Measurements from ENCODE around the gene WNT2B.
"Not testable (repeated sequence)": the region's sequence is repeated elsewhere in the genome, so short reads cannot be mapped to it uniquely, and the experiment has no call there.

The WNT2B gene

DNA sequence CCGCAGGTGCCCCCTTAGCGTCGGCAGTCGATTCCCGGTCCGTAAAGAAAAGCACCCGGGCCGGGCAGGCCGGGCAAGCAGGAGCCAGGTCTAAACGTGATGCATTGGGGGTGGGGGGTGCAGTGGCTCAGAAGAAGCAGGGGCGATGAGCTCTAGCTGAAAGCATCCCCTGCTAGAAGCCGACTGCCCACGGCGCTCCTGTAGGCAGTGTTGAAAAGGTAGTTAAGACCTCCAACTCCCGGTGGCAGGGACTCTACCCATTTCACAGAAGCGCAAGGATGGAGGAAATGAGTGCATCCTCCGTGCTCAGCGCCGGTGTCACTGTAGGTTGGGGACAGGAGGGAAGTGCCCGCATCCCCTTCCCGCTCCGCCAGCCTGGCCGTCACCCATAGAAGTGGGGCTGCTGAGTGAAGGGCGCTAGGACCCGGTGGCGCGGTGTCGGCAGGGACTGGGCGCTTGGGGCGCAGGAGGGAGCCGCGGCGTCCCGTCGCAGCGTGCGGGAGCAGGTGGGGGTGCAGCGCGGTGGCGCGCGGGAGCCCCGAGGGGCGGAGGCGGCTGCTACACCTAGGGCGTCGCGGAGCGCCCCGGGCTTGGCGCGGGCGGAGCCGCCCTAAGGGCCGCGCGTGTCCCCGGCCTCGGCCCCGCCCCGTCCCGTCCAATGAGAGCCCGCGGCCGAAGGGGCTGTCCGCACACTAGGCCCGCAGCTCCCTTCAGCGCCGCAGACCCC is at the start of gene WNT2B:
WNT2B (plus strand) TSS at position 688 of the 727 bp plus-strand sequence. CDS start 298 bp downstream, outside the sequence.
- no peak for DNase-seq (ENCODE audit: low read depth)

DNA sequence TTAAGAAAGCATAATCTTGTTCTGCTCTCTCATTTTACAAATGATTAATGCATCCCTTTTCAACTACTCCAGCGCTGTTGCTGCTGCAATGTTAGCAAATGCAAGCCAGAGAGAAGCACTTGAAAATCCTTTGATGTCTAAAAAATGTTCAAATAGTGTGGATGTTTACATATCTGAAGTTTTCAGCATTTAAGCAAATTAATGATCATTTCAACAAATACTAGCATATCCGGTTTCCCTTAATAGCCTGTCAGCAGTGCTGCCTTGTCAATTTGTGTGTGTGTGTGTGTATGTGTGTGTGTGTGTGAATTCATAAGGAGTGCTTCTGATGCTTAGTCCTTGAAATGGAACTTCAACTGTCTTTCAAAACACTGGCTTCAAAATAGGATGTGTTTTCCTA is 48.1 kb upstream of the WNT2B start:
- no peak for DNase-seq (ENCODE audit: low read depth)

DNA sequence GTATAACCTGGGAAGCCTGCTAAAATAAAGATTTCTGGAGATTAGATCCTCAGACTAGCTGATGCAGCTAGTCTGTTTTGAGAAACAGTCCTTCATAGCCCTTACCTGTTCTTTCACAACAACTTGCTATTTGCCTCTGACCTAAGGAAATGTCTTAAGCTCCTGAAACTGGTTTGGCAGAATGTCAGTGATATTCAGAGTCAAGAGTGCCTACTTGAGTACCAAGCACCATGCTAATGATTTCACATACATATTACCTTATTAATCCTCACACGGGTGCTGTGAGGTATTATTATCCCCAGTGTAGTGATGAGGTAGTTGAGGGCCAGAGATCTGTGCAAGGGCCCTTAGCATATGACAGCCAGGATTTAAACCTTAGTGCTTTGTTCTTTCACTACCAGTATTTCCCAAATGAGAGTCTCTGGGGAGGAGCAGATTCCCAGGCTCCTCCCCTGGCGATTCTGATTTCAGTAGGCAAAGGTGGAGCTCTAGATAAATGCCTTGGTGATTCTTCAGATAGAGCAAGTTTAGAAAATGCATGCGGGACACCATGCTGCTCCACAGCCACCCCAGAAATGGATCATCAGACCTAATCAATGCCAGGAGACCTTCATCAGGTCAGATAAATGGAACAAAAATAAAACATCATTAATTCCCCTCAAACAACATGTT is 47.4 kb upstream of the WNT2B start:
- no peak for DNase-seq (ENCODE audit: low read depth)

DNA sequence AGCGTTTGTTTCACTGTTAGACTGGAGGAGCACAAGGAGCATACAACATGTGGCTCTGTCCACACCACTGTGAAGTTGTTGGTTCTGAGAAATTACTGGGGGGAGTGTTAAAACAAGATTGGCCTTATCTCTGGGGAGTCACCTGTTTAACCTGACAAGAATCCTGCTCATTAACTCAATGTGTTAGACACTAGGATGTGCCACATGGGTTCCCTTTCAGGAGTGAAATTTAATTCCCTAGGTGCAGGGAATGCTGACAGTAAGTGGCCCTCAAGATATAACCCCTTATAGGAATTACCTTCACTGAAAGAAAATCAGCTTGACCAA is 45.8 kb upstream of the WNT2B start:
- no peak for DNase-seq (ENCODE audit: low read depth)

DNA sequence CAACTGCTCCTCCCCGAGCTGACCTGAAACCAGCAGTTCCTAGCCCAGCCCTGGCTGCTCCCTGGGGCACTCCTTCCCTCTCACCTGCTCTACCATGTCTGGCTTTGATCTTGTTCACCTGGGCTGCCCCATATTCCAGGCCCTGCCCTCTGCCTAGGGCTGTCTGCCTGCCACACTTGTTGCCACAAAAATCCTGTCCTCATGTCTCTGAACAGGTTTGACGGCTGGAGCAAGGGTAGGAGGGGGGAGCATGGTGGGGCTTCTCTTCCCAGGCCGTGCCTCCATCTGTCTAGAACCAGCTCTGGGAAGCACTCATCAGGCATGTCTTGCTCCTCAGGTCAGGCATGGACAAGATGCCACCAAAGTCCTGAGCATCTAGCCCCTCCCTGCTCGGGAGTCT is 44.3 kb upstream of the WNT2B start:
- no peak for DNase-seq (ENCODE audit: low read depth)

DNA sequence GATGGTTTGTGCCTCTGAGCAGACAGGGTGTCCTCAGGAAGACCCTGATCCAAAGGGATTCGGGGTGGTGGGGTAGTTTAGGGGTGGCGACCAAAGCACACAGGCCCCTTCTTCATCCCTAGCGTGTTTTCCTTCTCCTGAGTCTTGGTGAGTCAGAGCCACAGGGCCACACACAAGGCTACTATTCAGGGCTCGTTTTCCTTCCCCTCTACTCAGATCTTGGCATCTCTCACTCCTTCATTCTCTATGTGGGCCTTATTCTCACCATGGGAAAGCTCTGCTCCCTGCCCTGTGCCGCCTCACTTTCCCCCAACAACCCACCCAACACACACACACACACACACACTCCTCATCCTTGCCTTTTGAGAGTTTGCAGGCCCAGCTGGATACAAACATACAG is 43.6 kb upstream of the WNT2B start:
- DNase-seq (ENCODE audit: low read depth): no peak

DNA sequence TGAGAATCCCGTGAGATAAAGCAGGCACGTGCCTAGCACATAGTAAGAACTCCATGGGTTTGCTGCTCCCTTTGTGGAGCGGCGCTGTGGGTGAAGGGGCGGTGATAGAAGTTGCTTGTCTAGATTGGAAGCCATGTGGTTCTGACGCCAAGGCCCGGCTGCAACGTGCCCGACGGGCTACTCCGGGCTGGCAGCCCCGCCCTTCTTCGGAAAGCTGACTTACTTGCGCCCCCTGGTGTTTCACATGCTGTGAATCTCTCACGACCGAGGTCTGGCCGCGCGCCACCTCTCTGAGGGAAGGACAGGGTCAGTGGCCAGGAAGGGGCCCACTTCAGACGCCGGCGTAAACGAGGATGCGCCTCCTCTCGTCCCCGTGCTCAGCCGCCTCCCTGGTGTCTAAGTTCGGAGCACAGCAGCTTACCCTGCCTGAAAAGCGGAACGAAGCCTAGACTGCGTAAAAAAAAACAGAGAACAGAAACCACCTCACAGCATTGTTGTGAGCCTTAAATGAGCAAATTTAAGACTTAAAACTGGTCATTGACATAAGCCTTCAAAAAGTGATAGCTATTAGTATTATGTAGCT is 42.6 kb upstream of the WNT2B start:
- DNase-seq (ENCODE audit: low read depth): peak; percentile 62

DNA sequence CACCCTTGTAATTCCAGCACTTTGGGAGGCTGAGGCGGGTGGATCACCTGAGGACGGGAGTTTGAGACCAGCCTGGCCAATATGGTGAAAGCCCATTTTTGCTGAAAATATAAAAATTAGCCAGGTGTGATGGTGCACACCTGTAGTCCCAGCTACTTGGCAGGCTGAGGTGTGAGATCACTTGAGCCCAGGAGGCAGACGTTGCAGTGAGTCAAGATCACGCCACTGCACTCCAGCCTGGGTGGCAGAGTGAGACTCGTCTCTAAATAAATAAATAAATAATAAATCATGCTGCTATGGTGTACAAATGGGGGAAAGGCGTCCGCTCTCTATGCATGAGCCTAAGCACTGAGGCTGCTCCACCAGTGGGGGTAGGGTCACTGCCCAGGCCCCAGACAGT is 38.4 kb upstream of the WNT2B start:
- not testable (repeated sequence) for DNase-seq (ENCODE audit: low read depth)

DNA sequence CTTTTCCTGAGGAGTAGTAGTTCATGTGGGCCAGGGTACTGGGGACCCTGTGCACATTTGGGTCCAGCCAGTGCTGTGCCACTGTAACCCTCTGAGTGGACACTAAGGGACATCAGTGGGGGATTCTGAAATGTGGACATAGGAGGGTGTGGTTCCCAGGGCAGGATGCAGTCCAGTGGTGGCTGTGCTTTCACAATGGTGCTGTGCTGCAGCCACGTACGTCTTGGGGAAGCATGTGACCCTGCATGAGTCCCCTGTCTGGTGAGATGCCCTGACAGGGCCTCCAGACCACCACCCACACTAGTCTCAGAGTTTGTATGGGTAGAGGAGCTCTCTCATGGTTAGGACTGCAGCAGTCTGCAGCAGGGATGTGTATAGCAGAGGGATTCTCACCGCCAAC is 37.8 kb upstream of the WNT2B start:
- no peak for DNase-seq (ENCODE audit: low read depth)

DNA sequence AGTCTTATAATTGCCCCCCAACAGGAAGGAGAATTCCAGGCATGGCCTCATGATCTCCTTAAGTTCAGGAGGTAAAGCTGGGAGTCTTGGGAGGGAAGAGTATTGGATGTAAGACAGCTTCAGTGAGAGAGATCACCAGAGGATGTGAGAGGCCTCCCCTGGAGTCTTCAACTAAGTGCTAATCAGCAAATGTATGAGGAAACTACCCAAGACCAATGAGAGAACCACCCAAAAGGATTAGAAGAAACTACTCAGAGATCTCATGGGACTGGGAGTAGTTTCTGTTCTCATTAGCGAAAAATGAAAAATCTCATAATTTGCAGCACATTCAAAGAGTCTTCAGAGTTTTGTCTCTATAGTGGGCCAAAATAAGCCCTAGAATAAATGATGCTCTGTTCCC is 36.6 kb upstream of the WNT2B start:
- no peak for DNase-seq (ENCODE audit: low read depth)

DNA sequence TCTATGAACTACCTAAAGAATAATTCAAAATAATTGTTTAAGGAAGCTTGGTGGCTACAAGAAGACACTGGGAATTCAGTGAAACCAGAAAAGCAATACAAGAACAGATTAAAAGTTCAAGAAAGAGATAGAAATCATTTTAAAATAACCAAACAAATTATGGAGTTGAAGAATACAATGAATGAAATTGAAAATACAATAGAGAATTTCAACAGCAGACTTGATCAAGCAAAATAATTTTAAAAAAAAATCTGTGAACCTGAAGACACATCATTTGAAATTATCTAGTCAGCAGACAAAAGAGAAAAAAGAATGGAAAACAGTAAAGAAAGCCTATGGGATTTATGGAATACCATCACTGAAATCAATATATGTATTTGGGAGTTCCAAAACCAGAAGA is 31.2 kb upstream of the WNT2B start:
- no peak for DNase-seq (ENCODE audit: low read depth)

DNA sequence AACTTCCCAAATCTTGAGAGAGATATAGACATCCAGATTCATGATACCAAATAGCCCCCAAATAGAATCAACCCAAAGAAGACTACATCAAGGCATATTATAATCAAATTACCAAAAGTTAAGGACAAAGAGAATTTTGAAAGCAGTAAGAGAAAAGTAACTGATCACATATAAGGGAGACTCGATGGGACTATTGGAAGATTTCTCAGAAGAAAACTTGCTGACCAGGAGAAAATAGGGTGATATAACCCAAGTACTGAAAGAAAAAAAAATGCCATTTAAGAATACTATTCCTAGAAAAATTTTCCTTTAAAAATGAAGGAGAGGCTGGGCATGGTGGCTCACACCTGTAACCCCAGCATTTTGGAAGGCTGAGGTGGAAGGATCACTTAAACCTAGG is 30.5 kb upstream of the WNT2B start:
- DNase-seq (ENCODE audit: low read depth): no peak

DNA sequence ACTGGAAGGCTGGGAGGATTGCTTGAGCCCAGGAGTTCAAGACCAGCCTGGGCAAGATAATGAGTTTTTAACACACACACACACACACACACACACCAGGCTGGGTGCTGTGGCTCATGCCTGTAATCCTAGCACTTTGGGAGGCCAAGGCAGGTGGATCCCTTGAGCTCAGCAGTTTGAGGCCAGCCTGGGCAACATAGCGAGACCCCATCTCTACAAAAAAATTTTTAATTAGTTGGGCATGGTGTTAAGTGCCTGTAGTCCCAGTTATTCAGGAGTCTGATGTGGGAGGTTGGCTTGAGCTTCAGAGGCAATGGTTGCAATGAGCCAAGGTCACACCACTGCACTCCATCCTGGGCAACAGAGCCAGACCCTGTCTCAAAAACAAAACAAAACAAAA is 22.7 kb upstream of the WNT2B start:
- not testable (repeated sequence) for DNase-seq (ENCODE audit: low read depth)

DNA sequence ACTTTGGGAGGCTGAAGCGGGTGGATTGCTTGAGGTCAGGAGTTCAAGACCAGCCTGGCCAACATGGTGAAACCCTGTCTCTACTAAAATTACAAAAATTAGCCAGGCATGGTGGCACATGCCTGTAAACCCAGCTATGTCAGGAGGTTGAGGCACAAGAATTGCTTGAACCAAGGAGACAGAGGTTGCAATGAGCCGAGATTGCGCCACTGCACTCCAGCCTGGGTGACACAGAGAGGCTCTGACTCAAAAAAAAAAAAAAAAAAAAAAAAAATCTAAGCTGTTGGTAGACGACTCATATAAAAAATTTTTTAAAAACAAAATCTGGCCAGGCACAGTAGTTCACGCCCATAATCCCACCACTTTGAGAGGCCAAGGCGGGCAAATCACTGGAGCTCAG is 21.1 kb upstream of the WNT2B start:
- DNase-seq (ENCODE audit: low read depth): not testable (repeated sequence)

DNA sequence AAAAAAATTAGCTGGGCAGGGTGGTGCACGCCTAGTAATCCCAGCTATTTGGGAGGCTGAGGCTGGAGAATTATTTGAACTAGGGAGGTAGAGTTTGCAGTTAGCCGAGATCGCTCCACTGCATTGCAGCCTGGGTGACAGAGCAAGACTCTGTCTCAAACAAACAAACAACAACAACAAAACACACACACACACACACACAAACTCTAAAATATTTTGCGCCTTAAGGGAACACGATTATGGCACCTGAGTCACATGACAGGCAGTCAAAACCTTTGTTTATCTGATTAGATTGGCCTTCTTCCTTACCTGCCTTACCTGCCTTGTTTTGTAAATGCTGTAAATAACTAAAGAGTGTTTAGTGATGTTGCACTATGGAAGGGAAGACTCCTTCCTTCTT is 20.6 kb upstream of the WNT2B start:
- DNase-seq (ENCODE audit: low read depth): no peak

DNA sequence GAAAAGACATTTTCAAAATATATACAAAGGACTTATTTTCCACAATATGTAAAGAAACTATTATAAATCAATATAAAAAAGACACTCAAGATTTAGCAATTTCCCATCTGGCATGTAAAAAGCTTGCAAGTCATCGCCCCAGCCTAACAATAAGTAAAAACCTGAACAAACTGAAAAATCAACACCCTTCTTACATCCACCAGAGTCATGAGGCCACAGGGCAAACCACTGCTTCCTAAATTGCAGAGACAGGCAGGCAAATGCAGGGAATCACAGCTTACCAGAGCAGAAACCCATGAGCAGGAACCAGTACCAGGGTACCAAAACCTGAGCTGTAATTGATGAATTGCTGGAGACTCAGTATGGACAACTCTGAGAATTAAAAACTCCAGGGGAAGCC is 16.7 kb upstream of the WNT2B start:
- no peak for DNase-seq (ENCODE audit: low read depth)

DNA sequence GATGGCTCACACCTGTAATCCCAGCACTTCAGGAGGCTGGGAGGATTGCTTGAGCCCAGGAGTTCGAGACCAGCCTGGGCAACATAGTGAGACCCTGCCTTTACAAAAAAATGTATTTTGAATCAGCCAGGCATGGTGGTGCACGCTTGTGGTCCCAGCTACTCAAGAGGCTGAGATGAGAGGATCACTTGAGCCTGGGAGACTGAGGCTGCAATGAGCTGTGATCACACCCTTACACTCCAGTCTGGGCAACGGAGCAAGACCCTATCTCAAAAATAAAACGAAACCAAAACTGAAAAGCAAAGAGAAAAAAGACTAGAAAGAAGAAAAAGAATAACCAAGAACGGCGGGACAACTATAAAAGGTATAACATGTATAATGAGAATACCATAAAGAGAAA is 15.4 kb upstream of the WNT2B start:
- no peak for DNase-seq (ENCODE audit: low read depth)

DNA sequence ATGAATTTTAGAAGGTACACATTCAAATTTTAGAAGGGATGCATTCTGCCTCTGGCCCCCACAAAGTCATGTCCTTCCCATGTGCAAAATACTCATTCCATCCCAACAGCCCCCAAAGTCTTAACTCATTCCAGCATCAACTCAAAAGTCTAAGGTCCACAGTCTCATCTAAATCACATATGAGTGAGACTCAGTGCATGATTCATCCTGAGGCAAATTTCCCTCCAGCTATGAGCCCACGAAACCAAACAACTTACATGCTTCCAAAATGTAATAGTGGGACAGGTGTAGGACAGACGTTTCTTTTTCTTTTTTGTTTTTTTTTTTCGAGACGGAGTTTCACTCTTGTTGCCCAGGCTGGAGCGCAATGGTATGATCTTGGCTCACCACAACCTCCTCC is 12.5 kb upstream of the WNT2B start:
- no peak for DNase-seq (ENCODE audit: low read depth)

DNA sequence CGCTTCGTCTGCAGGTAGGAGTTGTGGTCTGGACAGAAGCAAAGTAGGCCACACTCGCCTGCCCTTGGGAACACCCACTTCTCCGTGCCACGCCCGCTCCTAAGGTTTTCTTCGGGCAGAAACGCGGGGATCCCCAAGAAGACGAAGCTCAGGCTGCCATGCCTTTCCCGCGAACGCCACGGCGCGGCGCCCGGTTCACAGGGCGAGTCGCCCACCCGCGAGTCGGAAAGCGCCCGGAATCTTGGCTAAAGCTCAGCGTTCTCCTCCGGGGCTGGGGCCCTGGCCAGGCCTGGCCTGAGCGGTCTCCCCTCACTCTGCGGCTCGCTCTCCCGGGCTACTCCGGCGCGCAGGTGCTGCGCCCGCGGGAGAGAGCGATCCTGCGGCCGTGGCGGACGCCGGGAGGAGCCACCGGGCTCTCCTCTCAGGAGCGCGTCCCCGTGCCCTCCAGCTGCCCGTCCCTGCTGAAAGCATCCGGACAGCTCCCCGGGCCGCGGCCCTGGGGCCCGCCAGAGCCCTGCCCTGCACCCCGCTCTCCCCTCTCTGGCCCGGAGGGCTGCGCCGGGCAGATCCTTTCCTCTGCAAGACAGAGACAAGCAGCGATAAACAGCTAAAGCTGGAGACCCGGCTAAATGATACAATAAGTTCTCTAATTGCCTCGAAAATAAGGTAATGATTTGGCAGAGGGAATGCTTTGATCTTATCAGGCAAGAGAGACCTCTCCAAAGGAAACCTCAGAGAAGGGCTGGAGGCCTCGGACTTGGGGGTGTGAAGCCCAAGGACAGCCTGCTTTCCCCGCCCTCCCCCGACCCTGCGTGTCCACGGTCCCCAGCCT is 6.7 kb upstream of the WNT2B start:
- no peak for DNase-seq (ENCODE audit: low read depth)

DNA sequence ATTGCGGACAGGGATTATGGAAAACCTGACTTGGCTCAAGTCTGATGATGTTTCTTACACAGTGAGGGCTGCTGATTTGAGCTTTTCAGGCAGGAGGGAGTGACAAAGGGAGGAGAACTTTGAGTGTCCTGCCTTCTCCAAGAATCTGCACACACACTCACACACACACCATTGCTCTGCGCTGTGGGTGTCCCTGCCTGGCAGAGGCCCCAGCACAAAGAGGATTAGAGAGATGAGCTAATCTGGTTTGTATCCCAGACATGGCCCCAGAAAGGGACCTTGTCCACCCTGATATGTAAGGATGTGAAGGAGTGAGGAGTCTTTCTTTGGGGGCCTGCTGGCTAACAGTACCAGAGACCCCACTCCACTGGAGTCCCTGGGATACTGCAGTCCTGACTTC is 5.9 kb upstream of the WNT2B start:
- DNase-seq (ENCODE audit: low read depth): peak; percentile 36

DNA sequence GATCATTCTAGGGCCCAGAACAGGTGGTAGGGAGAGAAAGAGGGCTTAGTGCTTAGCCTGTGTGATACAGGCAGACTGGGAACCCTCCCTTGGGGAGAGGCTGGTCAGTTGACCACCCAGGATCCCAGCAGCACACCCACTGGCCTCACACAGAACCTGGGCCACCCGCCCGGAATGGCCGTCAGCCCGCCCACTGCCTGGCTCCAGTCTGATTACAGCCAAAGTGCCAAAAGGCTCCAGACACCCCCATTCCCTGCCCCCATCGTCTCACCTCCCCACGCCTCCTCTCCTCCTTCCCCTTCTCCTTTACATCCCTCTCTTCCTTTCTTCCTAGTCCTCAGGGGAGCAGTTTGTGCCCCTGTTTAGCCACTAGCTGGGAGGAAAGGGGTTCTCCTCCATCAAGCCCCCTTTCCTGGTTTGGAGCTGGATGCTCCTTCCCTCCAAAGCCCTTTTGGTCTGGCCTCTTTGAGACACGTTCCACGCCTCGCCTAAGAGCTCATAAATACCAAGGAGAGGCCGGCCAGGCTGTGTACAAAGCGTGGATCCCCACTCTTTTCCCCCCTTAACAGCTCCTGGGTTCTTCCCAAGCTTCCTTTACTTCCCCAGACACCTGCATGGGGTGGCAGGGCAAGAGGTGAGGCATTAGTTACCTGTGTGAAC is 4.6 kb upstream of the WNT2B start:
- no peak for DNase-seq (ENCODE audit: low read depth)

DNA sequence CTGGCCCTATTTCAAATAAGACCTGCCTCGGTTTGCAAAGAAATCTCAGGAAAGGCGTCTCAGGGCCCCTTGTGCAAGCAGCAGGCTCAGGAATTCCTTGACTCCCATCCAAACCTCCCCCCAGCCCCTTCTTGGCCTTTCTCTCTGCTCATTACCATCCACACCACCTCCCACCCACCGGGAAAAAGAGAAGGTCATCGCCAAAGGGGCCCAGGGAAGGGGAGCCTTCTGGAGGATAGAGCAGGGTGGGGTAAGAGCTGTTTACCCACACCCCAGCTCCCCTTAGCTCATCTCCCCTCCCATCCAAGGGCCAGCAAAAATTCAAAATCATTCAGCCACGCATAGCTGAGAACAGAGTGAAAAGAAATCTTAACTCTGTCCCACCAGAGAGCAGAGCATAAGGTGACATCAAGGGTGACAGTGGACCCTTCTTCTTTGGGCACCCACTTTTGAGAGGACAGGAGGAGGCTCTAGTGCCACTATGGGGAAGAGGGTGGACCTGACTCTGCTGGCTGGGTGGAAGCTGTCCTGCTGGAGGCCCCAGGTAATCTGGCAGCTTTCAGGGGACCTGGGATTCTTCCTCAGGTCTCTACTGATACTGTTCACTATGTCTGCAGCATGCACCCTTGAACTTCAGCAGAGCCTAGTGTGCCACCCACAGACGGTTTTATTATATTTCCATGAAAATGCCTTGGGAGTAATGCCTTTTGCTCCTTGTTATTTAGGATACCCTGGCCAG is 3.9 kb upstream of the WNT2B start:
- no peak for DNase-seq (ENCODE audit: low read depth)
